GM12873 (cell line): ENCODE results near the gene SYCE3.

Source experiments
- TF ChIP-seq, protein P1 (sequence below): IDR thresholded peaks from 2 replicates; pipeline ENCODE4 v1.5.1; 2012; ENCODE audit warnings: low read depth, mild to moderate bottlenecking, moderate library complexity, low read length, control low read depth; ENCODE audit not compliant: insufficient read depth; ENCODE audit errors: missing control alignments

The SYCE3 gene

DNA sequence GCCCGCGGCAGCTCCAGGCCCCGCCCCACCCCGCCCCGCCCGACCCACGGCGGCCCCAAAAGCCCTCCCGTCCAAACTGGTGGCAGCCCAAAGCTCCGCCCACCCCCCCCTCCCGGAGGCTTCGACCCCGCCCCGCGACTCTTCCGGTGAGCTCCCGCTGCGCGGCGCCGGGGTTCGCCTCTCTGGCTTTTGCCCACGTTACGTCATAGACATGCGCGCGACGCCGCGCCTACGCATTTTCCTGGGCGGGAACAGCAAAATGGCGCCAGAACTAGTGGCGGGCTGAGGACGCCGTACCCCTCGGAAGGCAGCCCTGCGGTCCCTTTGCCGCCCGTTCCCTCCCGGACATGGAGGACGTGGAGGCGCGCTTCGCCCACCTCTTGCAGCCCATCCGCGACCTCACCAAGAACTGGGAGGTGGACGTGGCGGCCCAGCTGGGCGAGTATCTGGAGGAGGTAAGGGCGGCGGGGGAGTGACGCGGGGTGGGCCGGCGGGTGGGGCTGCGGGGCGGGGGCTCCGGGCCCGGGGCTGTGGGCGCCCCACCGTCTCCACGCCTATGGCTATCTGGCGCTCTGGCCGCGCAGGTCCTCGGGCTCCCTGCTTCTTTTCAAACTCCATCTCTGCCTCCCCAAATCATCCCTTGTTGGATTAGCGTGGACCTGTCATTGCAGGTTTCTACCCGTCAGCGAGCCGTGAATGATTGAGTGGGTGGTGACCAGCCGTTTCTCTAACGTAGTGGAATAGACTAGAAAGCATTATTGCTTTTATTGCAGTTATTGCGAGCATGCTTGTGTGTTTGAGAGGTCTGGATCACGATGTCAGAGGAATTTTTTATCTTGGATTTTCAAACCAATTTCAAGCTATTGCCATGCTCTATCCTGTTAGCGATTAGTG lies 54.5 kb downstream of the SYCE3 start, which contains the start of gene NCAPH2:
Gene NCAPH2, plus strand, starts transcription at position 234 of the 894 bp plus-strand sequence. Its CDS starts 114 bp downstream, at position 348.
- TF ChIP-seq, protein P1, sequence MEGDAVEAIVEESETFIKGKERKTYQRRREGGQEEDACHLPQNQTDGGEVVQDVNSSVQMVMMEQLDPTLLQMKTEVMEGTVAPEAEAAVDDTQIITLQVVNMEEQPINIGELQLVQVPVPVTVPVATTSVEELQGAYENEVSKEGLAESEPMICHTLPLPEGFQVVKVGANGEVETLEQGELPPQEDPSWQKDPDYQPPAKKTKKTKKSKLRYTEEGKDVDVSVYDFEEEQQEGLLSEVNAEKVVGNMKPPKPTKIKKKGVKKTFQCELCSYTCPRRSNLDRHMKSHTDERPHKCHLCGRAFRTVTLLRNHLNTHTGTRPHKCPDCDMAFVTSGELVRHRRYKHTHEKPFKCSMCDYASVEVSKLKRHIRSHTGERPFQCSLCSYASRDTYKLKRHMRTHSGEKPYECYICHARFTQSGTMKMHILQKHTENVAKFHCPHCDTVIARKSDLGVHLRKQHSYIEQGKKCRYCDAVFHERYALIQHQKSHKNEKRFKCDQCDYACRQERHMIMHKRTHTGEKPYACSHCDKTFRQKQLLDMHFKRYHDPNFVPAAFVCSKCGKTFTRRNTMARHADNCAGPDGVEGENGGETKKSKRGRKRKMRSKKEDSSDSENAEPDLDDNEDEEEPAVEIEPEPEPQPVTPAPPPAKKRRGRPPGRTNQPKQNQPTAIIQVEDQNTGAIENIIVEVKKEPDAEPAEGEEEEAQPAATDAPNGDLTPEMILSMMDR = no peak

DNA sequence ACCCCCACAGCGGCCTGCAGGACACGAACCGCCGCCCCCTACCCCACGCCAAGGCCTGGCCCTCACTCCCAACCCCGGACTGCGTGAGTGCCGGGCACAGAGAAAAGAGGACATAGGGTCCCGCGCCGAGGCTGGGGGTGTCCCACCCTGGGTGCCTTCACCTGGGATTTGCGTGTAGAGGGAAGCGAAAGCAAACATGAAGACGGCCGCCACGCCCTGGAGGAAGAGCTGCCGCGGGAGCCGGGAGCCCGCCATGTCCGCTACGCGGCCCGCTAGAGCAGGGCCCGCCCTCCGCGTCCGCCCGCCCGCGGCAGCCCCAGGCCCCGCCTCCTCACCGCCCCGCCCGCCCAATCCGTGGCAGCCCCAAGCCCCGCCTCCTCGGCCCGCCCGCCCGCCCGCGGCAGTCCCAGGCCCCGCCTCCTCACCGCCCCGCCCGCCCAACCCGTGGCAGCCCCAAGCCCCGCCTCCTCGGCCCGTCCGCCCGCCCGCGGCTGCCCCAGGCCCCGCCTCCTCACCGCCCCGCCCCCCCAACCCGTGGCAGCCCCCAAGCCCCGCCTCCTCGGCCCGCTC lies 55.2 kb downstream of the SYCE3 start, which contains the start of gene LMF2:
Gene LMF2, minus strand, starts transcription at position 282 of the 570 bp plus-strand sequence. Its CDS starts 27 bp downstream, at position 255.
- TF ChIP-seq, protein P1 = no peak

DNA sequence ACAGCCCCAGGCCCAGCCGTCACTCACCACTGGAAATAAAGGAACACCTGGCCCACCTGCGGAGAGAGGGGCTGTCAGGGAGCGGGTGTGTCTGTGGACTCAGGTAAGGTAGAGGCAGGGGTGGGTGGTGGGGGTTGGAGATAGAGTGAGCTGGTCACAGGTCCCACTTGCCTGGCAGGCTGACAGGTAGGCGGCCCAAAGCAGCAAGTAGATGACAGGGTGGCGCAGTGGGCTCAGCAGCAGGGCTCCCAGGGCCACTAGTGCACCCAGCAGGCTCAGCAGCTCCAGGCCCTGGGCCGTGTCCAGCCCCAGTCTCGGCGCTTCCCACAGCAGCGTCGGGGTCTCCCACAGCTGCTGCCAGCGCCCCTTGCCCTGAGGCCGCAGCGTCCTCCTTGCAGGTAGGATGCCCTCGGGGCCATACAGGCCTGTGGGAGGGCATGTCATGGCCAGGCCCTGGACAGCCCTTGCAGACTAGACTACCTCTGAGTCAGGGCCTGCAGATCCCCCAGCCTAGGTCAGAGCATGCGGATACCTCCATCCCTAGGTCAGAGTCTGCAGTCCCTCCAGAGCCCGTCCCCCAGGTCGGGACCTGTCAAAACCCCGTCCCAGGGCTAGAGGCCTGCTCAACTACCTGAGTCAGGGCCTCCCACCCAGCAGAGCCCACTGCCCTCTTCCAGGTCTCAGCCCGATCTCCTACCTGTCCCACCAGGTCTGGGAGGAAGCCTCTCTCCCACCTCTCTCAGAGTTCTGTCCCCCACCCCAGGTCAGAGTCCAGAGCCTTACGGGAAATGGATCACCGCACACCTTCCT lies 55.9 kb downstream of the SYCE3 start:
- TF ChIP-seq, protein P1 = no peak

DNA sequence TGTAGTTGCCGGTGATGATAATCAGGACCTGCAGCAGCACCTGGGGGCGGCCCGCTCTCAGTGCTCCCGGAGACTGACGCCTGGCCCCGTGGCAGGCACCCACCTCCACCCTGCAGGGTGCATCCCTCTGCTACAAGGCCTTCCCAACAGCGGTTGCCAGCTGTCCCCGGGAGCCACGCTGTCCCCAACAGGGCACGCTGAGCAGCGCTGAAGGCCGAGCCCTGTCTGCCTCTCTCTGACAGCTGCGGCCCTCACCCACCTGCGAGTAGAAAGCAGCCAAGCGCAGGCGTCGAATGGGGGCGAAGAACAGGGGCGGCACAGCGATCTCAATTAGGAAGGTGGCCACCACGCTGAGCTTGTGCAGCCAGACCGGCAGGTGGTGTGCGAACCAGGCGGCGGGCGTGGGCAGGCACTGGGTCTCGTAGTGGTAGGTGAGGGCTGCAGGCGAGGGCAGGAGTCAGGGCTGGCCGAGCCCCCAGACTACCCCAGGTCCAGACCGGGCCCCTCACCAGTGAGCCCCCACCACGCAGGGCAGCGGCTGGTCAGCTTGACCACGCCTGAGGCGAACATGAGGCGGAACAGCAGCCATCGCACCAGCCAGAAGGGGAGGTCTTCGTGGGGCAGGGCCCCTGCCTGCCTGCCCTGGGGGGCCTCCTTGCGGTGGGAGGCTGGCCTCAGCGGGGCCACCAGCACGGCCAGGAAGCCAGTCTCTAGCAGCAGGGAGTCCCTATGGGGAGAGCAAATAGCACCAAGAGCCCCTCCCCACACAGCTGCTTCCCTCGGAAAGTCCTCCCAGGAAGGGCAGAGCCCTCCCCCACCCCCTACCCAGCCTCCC lies 56.7 kb downstream of the SYCE3 start:
- TF ChIP-seq, protein P1 = no peak

DNA sequence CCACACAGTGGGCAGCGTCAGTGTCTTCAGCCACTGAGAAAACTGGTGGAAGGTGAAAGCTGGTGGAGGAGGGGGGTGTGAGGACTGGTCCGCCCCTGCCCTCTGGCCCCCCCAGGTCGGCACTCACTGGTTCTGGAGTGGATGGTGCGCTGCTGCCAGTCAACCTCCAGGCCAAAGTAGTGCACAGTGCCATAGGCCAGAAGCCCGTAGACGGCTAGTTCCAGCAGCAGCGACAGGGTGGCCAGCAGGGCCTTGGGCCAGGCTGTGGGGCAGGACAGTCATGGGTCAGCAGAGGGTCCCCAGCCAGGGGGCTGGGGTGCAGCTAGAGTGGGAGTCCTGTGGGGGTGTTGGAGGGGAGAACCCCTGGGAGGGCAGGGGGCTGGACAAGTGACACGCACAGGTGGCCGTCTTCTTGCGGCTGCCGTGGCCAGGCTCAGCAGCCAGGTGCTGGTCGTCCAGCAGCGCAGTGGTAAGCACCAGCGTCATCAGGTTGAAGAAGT lies 57.4 kb downstream of the SYCE3 start:
- TF ChIP-seq, protein P1 = no peak

DNA sequence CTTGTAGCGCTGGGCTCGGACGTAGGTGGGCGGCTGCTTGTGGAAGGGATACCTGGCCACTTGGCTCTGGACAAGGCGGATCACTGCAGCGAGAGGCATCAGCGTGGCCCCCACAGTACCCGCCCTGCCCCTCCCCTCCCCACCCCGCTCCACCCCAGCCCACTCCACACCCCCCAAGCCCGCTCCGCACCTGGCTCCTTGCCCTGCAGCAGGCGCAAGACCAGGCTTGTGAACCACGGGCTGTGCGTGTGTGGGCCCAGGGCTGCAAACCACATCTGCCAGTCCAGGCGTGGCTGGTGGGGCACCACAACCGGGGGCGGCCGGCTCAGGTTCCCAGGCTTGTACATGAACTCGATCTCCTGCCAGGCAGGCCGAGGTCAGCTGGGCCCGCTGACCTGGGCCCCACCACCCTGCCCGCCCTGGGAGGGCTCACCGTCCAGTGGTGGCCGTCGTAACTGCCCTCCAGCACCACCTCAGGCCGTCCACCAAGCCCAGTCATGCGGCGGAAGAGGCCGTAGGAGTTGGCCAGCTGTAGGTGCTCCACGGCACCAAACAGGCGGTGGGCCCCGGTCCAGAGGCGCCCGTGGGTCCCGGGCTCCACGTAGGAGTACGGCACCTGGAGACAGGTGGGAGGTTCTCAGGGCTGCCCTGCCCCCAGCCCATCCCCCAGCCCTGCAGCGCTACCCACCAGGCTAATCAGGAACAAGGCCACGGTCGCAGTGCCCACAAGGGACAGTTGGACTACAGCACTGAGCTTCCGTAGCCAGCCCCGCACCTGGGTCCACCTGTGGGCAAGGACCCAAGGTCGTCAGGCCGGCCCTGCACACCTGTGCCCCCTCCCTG lies 58.1 kb downstream of the SYCE3 start:
- TF ChIP-seq, protein P1 = no peak
